Right lobe of liver (tissue), 6 donors: Measurements from ENCODE around the gene PIGS. TPM values are rescaled to one million over a fixed set of nuclear protein-coding genes. Genes with fewer than 3 reads are reported as not detected.

Experiments
- ATAC-seq, 4 donors: fragments of 200-7000 bp; cut with Tn5 transposase; one replicate each; pipeline ENCODE4 v1.9.1; 2020; ENCODE audit warnings: mild to moderate bottlenecking in 4 of 4, moderate library complexity in 4 of 4
- DNase-seq, 3 donors: peaks; one replicate each; pipeline ENCODE4 v3.0.0-alpha.2; 2020
- H3K27ac ChIP-seq, 3 donors: fragments of 200-600 bp; one replicate each; pipeline ENCODE4 v1.8.0; 2022
- H3K27me3 ChIP-seq, 2 donors: fragments of 200-600 bp; one replicate each; pipeline ENCODE4 v1.8.0; 2022
- H3K36me3 ChIP-seq, 4 donors: fragments of 200-600 bp; sonication (generic) in 1 of 4; one replicate each; pipeline versions ENCODE4 v1.5.1 to v1.8.0; 2017 to 2022; ENCODE audit warnings: control low read depth in 1 of 4
- H3K4me1 ChIP-seq, 4 donors: fragments of 200-600 bp; sonication (generic) in 1 of 4; one replicate each; pipeline versions ENCODE4 v1.5.1 to v1.8.0; 2017 to 2022; ENCODE audit warnings: control low read depth in 1 of 4
- H3K4me3 ChIP-seq, 3 donors: fragments of 200-600 bp; one replicate each; pipeline ENCODE4 v1.8.0; 2022
- H3K9me3 ChIP-seq, 4 donors: fragments of 200-600 bp; sonication (generic) in 1 of 4; one replicate each; pipeline versions ENCODE4 v1.5.1 to v1.8.0; 2017 to 2022; ENCODE audit warnings: control low read depth in 1 of 4
- CTCF ChIP-seq, 4 donors: fragments of 200-600 bp in 3 of 4; fragments of 450-650 bp in 1 of 4; IDR thresholded peaks; one replicate each; pipeline versions ENCODE4 v1.5.1 to v1.8.0; 2016 to 2022; ENCODE audit warnings: antibody characterized with exemption in 4 of 4, mild to moderate bottlenecking in 2 of 4
- POLR2A ChIP-seq: fragments of 450-650 bp; IDR thresholded peaks from one replicate; pipeline ENCODE4 v1.6.1; 2017; ENCODE audit warnings: antibody characterized with exemption, mild to moderate bottlenecking
- WGBS: methylation state at CpG from one replicate; pipeline ENCODE4 v1.1.6; 2018; ENCODE audit warnings: low coverage, low lambda C conversion rate; ENCODE audit not compliant: insufficient coverage; ENCODE audit errors: missing lambda C conversion rate; 5-methylcytosine and 5-hydroxymethylcytosine counted together
- intact Hi-C, 2 donors: fragments of 100-400 bp; cut with DNase I; formaldehyde crosslinking; loops; one replicate each; pipeline versions ENCODE4 v1.11.2 to v1.14.1; 2022
- total RNA-seq, 6 experiments: library from RNA; depleted of rRNA in 2 of 6; stranded (reverse); fragments of >200 nt in 2 of 6; fragmentation: NEBNext Ultra II Directional in 3 of 6; extraction: Animal tissue kit (Norgen Biotek cat#: 25700) in 3 of 6; gene quantifications; one replicate each; pipeline versions ENCODE4 v1.1.0 to v1.2.4, GENCODE V29; 2016 to 2023
- donor health status: DM: no; HTN: yes; CAD: no.
- donor health status: DM: no; HTN: no; CAD: no.
- donor health status: DM: no; HTN: no; CAD: no.
- donor health status: DM: no; HTN: yes; CAD: no.
- donor health status: DM: no; HTN: yes; CAD: no.

Gene PIGS
- total RNA-seq, 6 experiments from 2014 or later, result 7.2 to 13.8 (median 11.0) TPM

GRCh38 chr17:28598389-28598788, 27.1 kb upstream of the PIGS start:
- Histone ChIP-seq H3K27me3 (no peaks in the 10 kb centered on the region), H3K36me3 (peaks cover 0 to 1% (median 0%) of the 10 kb centered on the region in 4 donors), H3K27ac (peak overlapping the region; percentile 84 to 99 (median 99)), H3K9me3 (no peaks in the 10 kb centered on the region), H3K4me3 (peak overlapping the region; percentile 66 to 72 (median 67)), H3K4me1 (peaks cover 0 to 24% (median 3%) of the 10 kb centered on the region in 4 donors)
- TF ChIP-seq POLR2A (no peak), CTCF (IDR thresholded peaks at IDR 0.05) (no peak)
- intact Hi-C loops, result no loop called here
- 2% methylated on average over 17 of the region's 17 CpGs for whole genome bisulfite sequencing
- ATAC-seq (peak; percentile 11 to 47 (median 38)), DNase-seq (peak in 2 of 3 donors; percentile 68 to 70)

- peak overlapping the region; percentile 84 to 99 (median 99) for H3K27ac ChIP-seq
- intact Hi-C loops, result no loop called here
Observed at GRCh38 chr17:28597606-28598383, 26.5 kb upstream of the PIGS start.

GRCh38 chr17:28592260-28592659, 20.9 kb upstream of the PIGS start:
- Histone ChIP-seq H3K27me3 (no peaks in the 10 kb centered on the region), H3K36me3 (peaks cover 0 to 38% (median 0%) of the 10 kb centered on the region in 4 donors), H3K9me3 (no peaks in the 10 kb centered on the region), H3K27ac (no peak overlapping the region), H3K4me1 (peaks cover 0 to 6% (median 0%) of the 10 kb centered on the region in 4 donors), H3K4me3 (no peak overlapping the region)
- TF ChIP-seq CTCF (IDR thresholded peaks at IDR 0.05), result no peak
- TF ChIP-seq POLR2A, result no peak
- intact Hi-C loops, result no loop called here
- WGBS, result 100% methylated on average over 4 of the region's 4 CpGs
- DNase-seq (no peak), ATAC-seq (no peak)

More at GRCh38 chr17:28597606-28598383, 26.5 kb upstream of the PIGS start:
- Histone ChIP-seq H3K4me3 (peak overlapping the region; percentile 66 to 72 (median 67)), H3K4me1 (peaks cover 0 to 24% (median 3%) of the 10 kb centered on the region in 4 donors), H3K27me3 (no peaks in the 10 kb centered on the region), H3K36me3 (peaks cover 0 to 7% (median 0%) of the 10 kb centered on the region in 4 donors), H3K9me3 (no peaks in the 10 kb centered on the region)
- no peak for TF ChIP-seq POLR2A
- TF ChIP-seq CTCF (IDR thresholded peaks at IDR 0.05), result no peak
- ATAC-seq, result peak; percentile 50 to 71 (median 58)
- WGBS, result 15% methylated on average over 5 of the region's 5 CpGs
- peak in 1 of 3 donors; percentile 62 for DNase-seq

GRCh38 chr17:28585851-28586250, 14.5 kb upstream of the PIGS start:
- no peaks in the 10 kb centered on the region for H3K9me3 ChIP-seq
- H3K4me1 ChIP-seq, result no peaks in the 10 kb centered on the region
- 83% methylated on average over 3 of the region's 3 CpGs for WGBS
- no peak overlapping the region for H3K4me3 ChIP-seq
- intact Hi-C loops, result no loop called here
- ATAC-seq (no peak), DNase-seq (no peak)
- H3K27ac ChIP-seq, result no peak overlapping the region
- peaks cover 0 to 46% (median 6%) of the 10 kb centered on the region in 4 donors for H3K36me3 ChIP-seq
- TF ChIP-seq CTCF (IDR thresholded peaks at IDR 0.05), result no peak
- TF ChIP-seq POLR2A, result no peak
- H3K27me3 ChIP-seq, result no peaks in the 10 kb centered on the region
